B cell (primary cell): Measurements from ENCODE around the gene RPL28. TPM values are rescaled to one million over a fixed set of nuclear protein-coding genes. Genes with fewer than 3 reads are reported as not detected.

Experiments used
- ATAC-seq: fragments of 200-7000 bp; cut with Tn5 transposase; one replicate; pipeline ENCODE4 v1.10.0; 2021; ENCODE audit warnings: low read depth, mild to moderate bottlenecking, moderate number of reproducible peaks, moderate library complexity
- CTCF ChIA-PET: fragments of 350-600 bp; sonication (Branson Sonifier 250); formaldehyde crosslinking; loops from one replicate; lab custom pipeline; 2021; ENCODE audit warnings: antibody characterized with exemption, inconsistent platforms; lab: Charles Lee
- POLR2A ChIA-PET: fragments of 350-600 bp; sonication (Branson Sonifier 250); formaldehyde crosslinking; loops from one replicate; lab custom pipeline; 2021; ENCODE audit warnings: antibody characterized with exemption; lab: Charles Lee
- DNase-seq: peaks from one replicate; pipeline ENCODE4 v3.0.0; 2013
- H2AFZ ChIP-seq: 2 replicates; pipeline ENCODE4 v1.6.1; 2012; ENCODE audit warnings: mild to moderate bottlenecking, low read depth, low read length; ENCODE audit not compliant: insufficient read depth, poor library complexity, severe bottlenecking
- H3K27ac ChIP-seq, 2 donors: 1 replicate in 1 of 2; 2 replicates in 1 of 2; pipeline ENCODE4 v1.5.1; 2012 to 2013; ENCODE audit warnings: low read length in 2 of 2, mild to moderate bottlenecking in 2 of 2, moderate library complexity in 1 of 2
- H3K27me3 ChIP-seq, 4 experiments: fragments of 200-600 bp in 1 of 4; sonication (generic) in 1 of 4; replicated peaks in 1 of 4; 1 replicate in 2 of 4; 2 replicates in 2 of 4; pipeline versions ENCODE4 v1.6.1 to v1.7.0; 2013 to 2016; ENCODE audit warnings: low read length in 3 of 4, mild to moderate bottlenecking in 2 of 4, mixed read lengths in 1 of 4, moderate library complexity in 1 of 4; ENCODE audit not compliant: insufficient read depth in 4 of 4, control insufficient read depth in 3 of 4; ENCODE audit errors: control extremely low read depth in 1 of 4
- H3K36me3 ChIP-seq, 2 experiments: replicated peaks in 1 of 2; 1 replicate in 1 of 2; 2 replicates in 1 of 2; pipeline versions ENCODE4 v1.6.1 to v1.7.1; 2013; ENCODE audit warnings: low read length in 1 of 2; ENCODE audit not compliant: insufficient read depth in 2 of 2, control insufficient read depth in 1 of 2; ENCODE audit errors: control extremely low read depth in 1 of 2, extremely low read depth in 1 of 2
- H3K4me1 ChIP-seq, 2 donors: fragments of 200-600 bp in 1 of 2; sonication (generic) in 1 of 2; 1 replicate in 1 of 2; 2 replicates in 1 of 2; pipeline versions ENCODE4 v1.5.1 to v1.6.1; 2013 to 2017; ENCODE audit warnings: low read length in 2 of 2; ENCODE audit not compliant: control insufficient read depth in 2 of 2, insufficient read depth in 2 of 2
- H3K4me2 ChIP-seq: replicated peaks from 2 replicates; pipeline ENCODE3; 2012; ENCODE audit warnings: mild to moderate bottlenecking, low read depth, low read length; ENCODE audit not compliant: poor library complexity, severe bottlenecking
- H3K4me3 ChIP-seq, 5 experiments: fragments of 200-600 bp in 1 of 5; sonication (generic) in 1 of 5; 1 replicate in 3 of 5; 2 replicates in 2 of 5; pipeline versions ENCODE4 v1.5.1 to v1.7.0; 2011 to 2016; ENCODE audit warnings: low read length in 4 of 5, mild to moderate bottlenecking in 4 of 5, low read depth in 2 of 5, control low read depth in 1 of 5, moderate library complexity in 1 of 5; ENCODE audit not compliant: insufficient read depth in 1 of 5; ENCODE audit errors: control extremely low read depth in 1 of 5, extremely low read depth in 1 of 5
- H3K79me2 ChIP-seq: fragments of 200-600 bp; sonication (generic); one replicate; pipeline ENCODE4 v1.6.0; 2016; ENCODE audit warnings: low read length; ENCODE audit not compliant: control insufficient read depth, insufficient read depth
- H3K9ac ChIP-seq: fragments of 200-600 bp; sonication (generic); 2 replicates; pipeline ENCODE4 v1.6.1; 2017; ENCODE audit warnings: mild to moderate bottlenecking, low read length, moderate library complexity
- H3K9me3 ChIP-seq, 3 donors: one replicate each; pipeline versions ENCODE4 v1.6.1 to v1.7.1; 2013; ENCODE audit warnings: low read length in 2 of 3; ENCODE audit not compliant: control insufficient read depth in 2 of 3, insufficient read depth in 1 of 3; ENCODE audit errors: control extremely low read depth in 1 of 3
- H4K20me1 ChIP-seq: 2 replicates; pipeline ENCODE4 v1.6.0; 2012; ENCODE audit warnings: mild to moderate bottlenecking, low read length; ENCODE audit not compliant: insufficient read depth, control insufficient read depth, poor library complexity, severe bottlenecking
- H3K27ac Mint-ChIP-seq: one replicate; pipeline ENCODE4 v1.8.0; 2021; ENCODE audit warnings: mixed read lengths
- H3K27me3 Mint-ChIP-seq: one replicate; pipeline ENCODE4 v1.8.0; 2021; ENCODE audit warnings: mixed read lengths
- H3K4me1 Mint-ChIP-seq: one replicate; pipeline ENCODE4 v1.8.0; 2021; ENCODE audit warnings: mixed read lengths
- H3K4me3 Mint-ChIP-seq: one replicate; pipeline ENCODE4 v1.8.0; 2021; ENCODE audit warnings: mixed read lengths
- H3K9me3 Mint-ChIP-seq: one replicate; pipeline ENCODE4 v1.8.0; 2022; ENCODE audit warnings: mixed read lengths; ENCODE audit not compliant: insufficient read depth
- CTCF ChIP-seq: fragments of 200-600 bp; IDR thresholded peaks from one replicate; pipeline ENCODE4 v1.8.0; 2022; ENCODE audit warnings: antibody characterized with exemption, mild to moderate bottlenecking
- EZH2 ChIP-seq: IDR thresholded peaks from 2 replicates; pipeline ENCODE4 v1.6.1; 2012; ENCODE audit warnings: borderline replicate concordance, low read depth, mild to moderate bottlenecking, moderate library complexity, low read length; ENCODE audit not compliant: insufficient read depth, poor library complexity, severe bottlenecking
- WGBS: methylation state at CpG from one replicate; pipeline ENCODE4 v1.1.5; 2013; ENCODE audit warnings: missing lambda C conversion rate; ENCODE audit not compliant: insufficient coverage; 5-methylcytosine and 5-hydroxymethylcytosine counted together
- intact Hi-C: fragments of 100-400 bp; cut with micrococcal nuclease; formaldehyde crosslinking; loops from one replicate; pipeline ENCODE4 v1.10.0; 2022
- polyA plus RNA-seq: library from polyadenylated mRNA; depleted of rRNA; stranded (reverse); fragments of >200 nt; gene quantifications from 2 replicates; pipeline ENCODE4 v1.2.3, GENCODE V29; 2012
- total RNA-seq, 2 donors: library from RNA; stranded (reverse); fragments of 120-200 nt in 1 of 2; gene quantifications; 1 replicate in 1 of 2; 2 replicates in 1 of 2; pipeline versions ENCODE4 v1.2.3 to v1.2.4, GENCODE V29; 2013 to 2022

RPL28 gene
- total and polyA plus RNA-seq, 2 donors (not counting 1 experiment from before 2014, with no cell fraction given), result 2,578 to 4,661 TPM

GRCh38 chr19:55390461-55390880 lies 4.7 kb downstream of the RPL28 start:
- Histone ChIP-seq H3K27me3 (no peaks in the 10 kb centered on the region), H3K4me3 (no peak overlapping the region), H3K9me3 (no peaks in the 10 kb centered on the region), H3K4me1 (peaks cover 24 to 34% of the 10 kb centered on the region in 2 donors), H2AFZ (no peak overlapping the region), H3K36me3 (peaks cover 3 to 48% of the 10 kb centered on the region in 2 experiments), H3K79me2 (peaks cover 35% of the 10 kb centered on the region), H3K27ac (peak overlapping the region in 1 of 2 donors; percentile 10), H3K4me2 (no peak overlapping the region), H4K20me1 (peaks cover 64% of the 10 kb centered on the region), H3K9ac (no peak overlapping the region)
- TF ChIP-seq CTCF (no peak), EZH2 (no peak)
- no peak for DNase-seq
- Mint-ChIP-seq H3K27ac (peak overlapping the region; percentile 32), H3K4me1 (peaks cover 46% of the 10 kb centered on the region), H3K4me3 (no peak overlapping the region), H3K27me3 (no peaks in the 10 kb centered on the region), H3K9me3 (no peaks in the 10 kb centered on the region)
- no peak for ATAC-seq
- ChIA-PET CTCF (interaction anchor here (2.2 kb wide), 1 partner anchor 114 kb away, joined by 5 read pairs; no protein-coding TSS in a partner anchor), POLR2A (interaction anchor here (0.6 kb wide), 1 partner anchor 244 kb away, joined by 8 read pairs; no protein-coding TSS in a partner anchor)
- WGBS, result 96% methylated on average over 4 of the region's 7 CpGs
- intact Hi-C loops, result no loop called here

- CTCF ChIA-PET, result no interaction called here
- Histone ChIP-seq H3K4me3 (no peak overlapping the region), H3K4me2 (no peak overlapping the region), H2AFZ (no peak overlapping the region), H3K79me2 (peaks cover 31% of the 10 kb centered on the region), H3K9ac (no peak overlapping the region), H3K27ac (no peak overlapping the region), H3K36me3 (peaks cover 3 to 48% of the 10 kb centered on the region in 2 experiments), H3K27me3 (no peaks in the 10 kb centered on the region), H4K20me1 (peaks cover 61% of the 10 kb centered on the region), H3K9me3 (no peaks in the 10 kb centered on the region), H3K4me1 (peaks cover 24 to 33% of the 10 kb centered on the region in 2 donors)
- Mint-ChIP-seq H3K4me1 (peaks cover 40% of the 10 kb centered on the region), H3K9me3 (no peaks in the 10 kb centered on the region), H3K27ac (no peak overlapping the region), H3K4me3 (no peak overlapping the region), H3K27me3 (no peaks in the 10 kb centered on the region)
- intact Hi-C loops, result no loop called here
- WGBS, result 91% methylated on average over 12 of the region's 12 CpGs
- POLR2A ChIA-PET, result no interaction called here
- DNase-seq (no peak), ATAC-seq (no peak)
- TF ChIP-seq CTCF (no peak), EZH2 (no peak)
Measured at GRCh38 chr19:55391191-55391670, 5.5 kb downstream of the RPL28 start.
